Thyroid gland (tissue), 4 donors: Measurements from ENCODE around the gene GPR35. TPM values are rescaled to one million over a fixed set of nuclear protein-coding genes. Genes with fewer than 3 reads are reported as not detected.

ENCODE experiments used
- DNase-seq, 2 donors: peaks; one replicate each; pipeline ENCODE4 v3.0.0-alpha.2; 2019
- H3K27ac ChIP-seq, 3 donors: fragments of 200-600 bp; sonication (generic); 1 replicate in 2 of 3; 2 replicates in 1 of 3; pipeline ENCODE4 v1.5.1; 2016 to 2019; ENCODE audit warnings: mild to moderate bottlenecking in 1 of 3, moderate library complexity in 1 of 3
- H3K27me3 ChIP-seq: fragments of 200-600 bp; sonication (generic); one replicate; pipeline ENCODE4 v1.5.1; 2019
- H3K36me3 ChIP-seq, 2 donors: fragments of 200-600 bp; sonication (generic); one replicate each; pipeline ENCODE4 v1.5.1; 2016 to 2019
- H3K4me1 ChIP-seq, 2 donors: fragments of 200-600 bp; sonication (generic); one replicate each; pipeline ENCODE4 v1.5.1; 2017 to 2019
- H3K4me3 ChIP-seq, 3 donors: fragments of 200-600 bp; sonication (generic); replicated peaks in 1 of 3; 1 replicate in 2 of 3; 2 replicates in 1 of 3; pipeline ENCODE4 v1.5.1; 2016; ENCODE audit warnings: mild to moderate bottlenecking in 1 of 3
- H3K9me3 ChIP-seq: fragments of 200-600 bp; sonication (generic); one replicate; pipeline ENCODE4 v1.5.1; 2017
- POLR2A ChIP-seq, 2 donors: fragments of 450-650 bp; IDR thresholded peaks; one replicate each; pipeline ENCODE4 v1.6.1; 2017; ENCODE audit warnings: antibody characterized with exemption in 2 of 2, mild to moderate bottlenecking in 2 of 2, moderate library complexity in 1 of 2
- WGBS, 2 donors: methylation state at CpG; one replicate each; pipeline ENCODE4 v1.1.5; 2017; 5-methylcytosine and 5-hydroxymethylcytosine counted together
- intact Hi-C: fragments of 100-400 bp; cut with DNase I; formaldehyde crosslinking; loops from one replicate; pipeline ENCODE4 v1.15.1; 2023
- total RNA-seq, 4 donors: library from RNA; depleted of rRNA; stranded (reverse); fragments of >200 nt; gene quantifications; one replicate each; pipeline ENCODE4 v1.2.3, GENCODE V29; 2016
- TF ChIP-seq, protein P1 (sequence below), 6 experiments: fragments of 200-600 bp in 3 of 6; fragments of 450-650 bp in 3 of 6; sonication (generic) in 3 of 6; IDR thresholded peaks; one replicate each; pipeline ENCODE4 v1.5.1; 2016 to 2019; ENCODE audit warnings: antibody characterized with exemption in 6 of 6, mild to moderate bottlenecking in 2 of 6, inconsistent platforms in 1 of 6, moderate library complexity in 1 of 6

Gene GPR35
- total RNA-seq, 4 donors from 2014 or later, result 0.29 to 1.7 (median 1.0) TPM

- H3K4me3 ChIP-seq, result no peak overlapping the region
- H3K27me3 ChIP-seq, result no peaks in the 10 kb centered on the region
- DNase-seq, result peak in 1 of 2 donors; percentile 1
- 57 to 73% methylated on average over 17 to 18 of the region's 19 CpGs for WGBS, 2 donors
- H3K36me3 ChIP-seq, result no peaks in the 10 kb centered on the region
- intact Hi-C loops, result no loop called here
- no peak overlapping the region for H3K27ac ChIP-seq
- H3K9me3 ChIP-seq, result no peaks in the 10 kb centered on the region
- H3K4me1 ChIP-seq, result peaks cover 0 to 18% of the 10 kb centered on the region in 2 donors
- no peak for TF ChIP-seq POLR2A (IDR thresholded peaks at IDR 0.05)
- TF ChIP-seq, protein P1, sequence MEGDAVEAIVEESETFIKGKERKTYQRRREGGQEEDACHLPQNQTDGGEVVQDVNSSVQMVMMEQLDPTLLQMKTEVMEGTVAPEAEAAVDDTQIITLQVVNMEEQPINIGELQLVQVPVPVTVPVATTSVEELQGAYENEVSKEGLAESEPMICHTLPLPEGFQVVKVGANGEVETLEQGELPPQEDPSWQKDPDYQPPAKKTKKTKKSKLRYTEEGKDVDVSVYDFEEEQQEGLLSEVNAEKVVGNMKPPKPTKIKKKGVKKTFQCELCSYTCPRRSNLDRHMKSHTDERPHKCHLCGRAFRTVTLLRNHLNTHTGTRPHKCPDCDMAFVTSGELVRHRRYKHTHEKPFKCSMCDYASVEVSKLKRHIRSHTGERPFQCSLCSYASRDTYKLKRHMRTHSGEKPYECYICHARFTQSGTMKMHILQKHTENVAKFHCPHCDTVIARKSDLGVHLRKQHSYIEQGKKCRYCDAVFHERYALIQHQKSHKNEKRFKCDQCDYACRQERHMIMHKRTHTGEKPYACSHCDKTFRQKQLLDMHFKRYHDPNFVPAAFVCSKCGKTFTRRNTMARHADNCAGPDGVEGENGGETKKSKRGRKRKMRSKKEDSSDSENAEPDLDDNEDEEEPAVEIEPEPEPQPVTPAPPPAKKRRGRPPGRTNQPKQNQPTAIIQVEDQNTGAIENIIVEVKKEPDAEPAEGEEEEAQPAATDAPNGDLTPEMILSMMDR (IDR thresholded peaks at IDR 0.05), result no peak
Observed at GRCh38 chr2:240619506-240620148, 5.7 kb upstream of the GPR35 start.

GRCh38 chr2:240620149-240620731, 5.0 kb upstream of the GPR35 start:
- DNase-seq, result peak in 1 of 2 donors; percentile 1
- no peak for TF ChIP-seq POLR2A (IDR thresholded peaks at IDR 0.05)
- TF ChIP-seq, protein P1 (IDR thresholded peaks at IDR 0.05), result no peak
- intact Hi-C loops, result no loop called here
- no peak overlapping the region for H3K27ac ChIP-seq
- H3K9me3 ChIP-seq, result no peaks in the 10 kb centered on the region
- no peak overlapping the region for H3K4me3 ChIP-seq
- H3K4me1 ChIP-seq, result peaks cover 0 to 16% of the 10 kb centered on the region in 2 donors
- WGBS, 2 donors, result 94 to 100% methylated on average over 1 to 10 of the region's 13 CpGs
- H3K27me3 ChIP-seq, result no peaks in the 10 kb centered on the region
- no peaks in the 10 kb centered on the region for H3K36me3 ChIP-seq

GRCh38 chr2:240620859-240621258, 4.4 kb upstream of the GPR35 start:
- no peak for TF ChIP-seq POLR2A (IDR thresholded peaks at IDR 0.05)
- TF ChIP-seq, protein P1 (IDR thresholded peaks at IDR 0.05), result no peak
- peaks cover 0 to 9% of the 10 kb centered on the region in 2 donors for H3K4me1 ChIP-seq
- intact Hi-C loops, result no loop called here
- 85 to 86% methylated on average over 7 of the region's 7 CpGs for WGBS, 2 donors
- H3K27me3 ChIP-seq, result no peaks in the 10 kb centered on the region
- no peaks in the 10 kb centered on the region for H3K36me3 ChIP-seq
- DNase-seq, result peak in 1 of 2 donors; percentile 0
- H3K27ac ChIP-seq, result no peak overlapping the region
- H3K4me3 ChIP-seq, result no peak overlapping the region
- H3K9me3 ChIP-seq, result no peaks in the 10 kb centered on the region

DNA sequence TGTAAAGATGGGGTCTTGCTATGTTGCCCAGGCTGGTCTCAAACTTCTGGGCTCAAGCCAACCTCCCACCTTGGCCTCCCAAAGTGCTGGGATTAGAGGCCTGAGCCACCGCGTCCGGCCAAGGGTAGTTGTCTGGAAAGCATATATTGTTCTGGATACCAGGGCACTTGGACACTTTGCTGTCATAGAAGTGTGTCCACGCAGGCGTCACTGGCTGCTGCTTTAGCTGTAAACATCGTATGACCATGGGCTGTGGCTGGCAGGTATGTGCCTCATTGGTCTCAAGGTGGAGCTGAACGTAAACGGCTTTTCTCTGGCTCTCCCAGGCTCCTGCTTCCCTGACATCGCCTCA, 3.2 kb upstream of the GPR35 start:
- H3K4me3 ChIP-seq, result no peak overlapping the region
- TF ChIP-seq POLR2A (IDR thresholded peaks at IDR 0.05), result no peak
- TF ChIP-seq, protein P1 (IDR thresholded peaks at IDR 0.05), result no peak
- no peak overlapping the region for H3K27ac ChIP-seq
- no peaks in the 10 kb centered on the region for H3K36me3 ChIP-seq
- peaks cover 0 to 8% of the 10 kb centered on the region in 2 donors for H3K4me1 ChIP-seq
- no peaks in the 10 kb centered on the region for H3K9me3 ChIP-seq
- no peaks in the 10 kb centered on the region for H3K27me3 ChIP-seq
- intact Hi-C loops, result no loop called here
- WGBS, 2 donors, result 76 to 81% methylated on average over 9 of the region's 9 CpGs
- DNase-seq, result peak in 1 of 2 donors; percentile 0

GRCh38 chr2:240622531-240623235, 2.6 kb upstream of the GPR35 start:
- TF ChIP-seq, protein P1 (IDR thresholded peaks at IDR 0.05), result no peak
- TF ChIP-seq POLR2A (IDR thresholded peaks at IDR 0.05), result no peak
- intact Hi-C loops, result no loop called here
- peaks cover 0 to 8% of the 10 kb centered on the region in 2 donors for H3K4me1 ChIP-seq
- H3K4me3 ChIP-seq, result no peak overlapping the region
- peak; percentile 52 to 54 for DNase-seq
- H3K27ac ChIP-seq, result no peak overlapping the region
- WGBS, 2 donors, result 39 to 45% methylated on average over 30 to 33 of the region's 37 CpGs
- H3K27me3 ChIP-seq, result no peaks in the 10 kb centered on the region
- H3K36me3 ChIP-seq, result no peaks in the 10 kb centered on the region
- no peaks in the 10 kb centered on the region for H3K9me3 ChIP-seq
